HL-60/S4 (cell line): ENCODE measurements around the gene MYO7B.

Source experiments
- in situ Hi-C: fragments of 300-500 bp; cut with MboI; formaldehyde crosslinking; loops from 2 replicates; pipeline ENCODE4 v1.14.3; 2022; ENCODE audit warnings: low sequenced_read_pairs

Gene MYO7B

DNA sequence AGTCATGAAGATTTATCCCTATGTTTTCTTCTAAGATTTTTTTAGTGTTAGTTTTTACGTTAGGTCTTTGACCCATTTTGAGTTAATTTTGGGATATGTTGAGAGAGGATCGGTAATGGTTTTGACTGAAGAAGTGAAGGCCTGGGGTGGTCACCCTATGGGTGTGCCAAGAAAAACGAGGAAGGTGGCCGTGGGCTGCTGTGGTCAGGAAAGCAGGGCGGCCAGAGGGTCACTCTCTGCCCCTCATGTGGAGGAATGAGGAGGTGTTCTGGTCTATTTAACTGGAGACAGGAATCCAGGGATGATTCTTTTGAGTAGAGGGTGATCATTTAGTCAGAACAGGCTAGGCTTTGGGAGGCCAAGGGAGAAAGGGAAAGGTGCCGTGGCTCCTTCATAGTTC lies 50.7 kb downstream of the MYO7B start:
- in situ Hi-C loops: no loop called here

DNA sequence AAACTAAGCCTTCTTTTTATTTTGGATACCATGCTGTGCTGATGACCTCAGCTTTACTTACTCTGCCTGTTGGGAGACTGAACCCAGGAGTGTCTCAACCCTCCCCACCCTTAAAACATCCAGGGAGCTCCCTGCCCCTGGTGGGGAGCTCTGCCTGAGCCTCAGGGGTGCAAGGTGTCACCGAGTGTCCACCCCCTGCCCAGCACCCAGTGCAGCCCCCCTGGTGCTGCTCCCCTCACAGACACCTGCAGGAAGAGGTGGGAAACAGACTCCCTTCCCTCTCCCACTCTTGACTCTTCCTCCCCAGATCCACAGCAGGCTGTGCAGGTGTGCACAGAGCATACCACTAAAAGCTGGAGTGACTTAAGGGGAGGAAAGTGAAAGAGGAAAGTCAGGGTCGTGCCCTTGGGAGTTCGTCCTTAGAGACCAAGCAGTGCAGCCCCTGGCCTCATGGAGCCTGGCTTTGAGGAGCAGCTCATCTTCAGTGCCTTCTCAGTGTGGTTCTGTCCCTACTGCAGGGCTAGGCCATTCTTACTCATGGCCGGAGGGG lies 51.3 kb downstream of the MYO7B start:
- in situ Hi-C loops: no loop called here

DNA sequence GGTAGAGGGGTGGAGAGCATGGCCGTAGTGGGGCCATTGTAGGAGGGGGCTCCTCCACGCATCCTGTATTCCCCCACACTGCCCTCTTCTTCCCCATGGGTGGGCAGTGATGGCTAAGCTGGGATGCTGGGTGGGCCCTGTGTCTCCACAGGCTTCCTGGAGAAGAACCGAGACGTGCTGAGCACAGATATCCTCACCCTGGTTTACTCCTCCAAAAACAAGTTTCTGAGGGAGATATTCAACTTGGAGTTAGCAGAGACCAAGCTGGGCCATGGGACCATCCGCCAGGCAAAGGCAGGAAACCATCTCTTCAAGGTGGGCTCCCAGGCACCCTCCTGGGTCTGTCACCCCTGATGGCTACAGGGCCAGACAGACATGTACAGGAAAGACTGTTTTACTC lies 52.8 kb downstream of the MYO7B start:
- in situ Hi-C loops: no loop called here

DNA sequence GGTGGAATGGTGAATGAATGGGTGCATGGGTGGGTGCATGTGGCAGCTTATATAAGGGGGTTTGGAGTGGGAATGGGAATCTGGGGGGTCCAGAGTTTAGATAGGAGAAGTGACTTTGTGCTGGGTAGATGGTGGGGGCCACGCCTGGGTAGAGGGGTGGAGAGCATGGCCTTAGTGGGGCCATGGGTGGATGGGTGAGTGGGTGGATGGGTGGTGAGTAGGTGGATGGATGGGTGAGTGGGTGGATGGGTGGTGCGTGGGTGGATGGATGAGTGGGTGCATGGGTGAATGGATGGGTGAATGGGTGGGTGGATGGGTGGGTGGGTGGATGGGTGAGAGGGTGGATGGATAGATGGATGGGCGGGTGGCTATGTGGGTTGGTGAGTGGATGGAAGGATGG lies 53.9 kb downstream of the MYO7B start:
- in situ Hi-C loops: no loop called here

DNA sequence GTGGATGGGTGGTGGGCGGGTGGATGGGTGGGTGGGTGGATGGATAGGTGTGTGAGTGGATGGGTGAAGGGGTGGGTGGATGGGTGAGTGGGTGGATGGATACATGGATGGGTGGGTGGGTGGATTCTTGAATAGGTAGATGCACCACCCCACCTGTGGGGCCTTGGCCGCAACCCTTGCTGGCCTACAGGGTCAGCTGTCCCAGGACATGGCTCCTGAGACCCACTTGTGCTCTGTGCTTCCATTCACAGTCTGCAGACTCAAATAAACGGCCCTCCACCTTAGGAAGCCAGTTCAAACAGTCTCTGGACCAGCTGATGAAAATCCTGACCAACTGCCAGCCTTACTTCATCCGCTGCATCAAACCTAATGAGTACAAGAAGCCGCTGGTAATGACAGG lies 54.4 kb downstream of the MYO7B start:
- in situ Hi-C loops: no loop called here

DNA sequence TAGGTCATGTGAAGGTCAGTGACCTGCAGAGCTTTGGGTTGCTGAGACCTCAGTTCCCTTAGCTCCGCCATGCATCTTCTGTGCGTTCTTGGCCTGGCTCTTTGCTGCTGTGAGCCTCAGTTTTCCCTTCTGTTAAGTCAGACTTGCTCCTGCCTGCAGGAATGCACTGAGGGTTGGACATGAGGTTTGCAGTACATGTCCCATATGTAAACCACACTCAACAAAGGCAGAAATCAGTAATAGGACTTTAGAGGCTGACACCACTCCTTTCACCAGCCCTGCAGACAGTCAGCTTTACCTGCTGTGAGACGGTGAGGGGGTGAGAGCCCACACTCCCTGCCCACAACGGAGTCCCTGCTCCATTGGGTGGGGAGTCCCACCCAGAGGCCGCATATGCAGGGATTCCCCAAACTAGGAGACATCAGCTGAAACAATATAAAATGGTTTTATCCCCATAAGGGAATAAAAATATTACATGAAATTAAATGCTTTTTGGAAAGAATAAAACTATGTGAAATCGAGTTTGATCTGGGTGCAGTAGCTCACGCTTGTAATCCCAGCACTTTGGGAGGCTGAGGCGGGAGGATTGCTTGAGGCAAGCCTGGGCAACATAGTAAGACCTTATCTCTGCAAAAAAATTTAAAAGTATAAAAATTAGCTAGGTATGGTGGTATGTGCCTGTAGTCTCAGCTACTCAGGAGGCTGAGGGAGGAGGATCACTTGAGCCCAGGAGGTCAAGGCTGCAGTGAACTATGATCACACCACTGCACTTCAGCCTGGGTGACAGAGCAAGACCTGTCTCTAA lies 55.1 kb downstream of the MYO7B start:
- in situ Hi-C loops: no loop called here

DNA sequence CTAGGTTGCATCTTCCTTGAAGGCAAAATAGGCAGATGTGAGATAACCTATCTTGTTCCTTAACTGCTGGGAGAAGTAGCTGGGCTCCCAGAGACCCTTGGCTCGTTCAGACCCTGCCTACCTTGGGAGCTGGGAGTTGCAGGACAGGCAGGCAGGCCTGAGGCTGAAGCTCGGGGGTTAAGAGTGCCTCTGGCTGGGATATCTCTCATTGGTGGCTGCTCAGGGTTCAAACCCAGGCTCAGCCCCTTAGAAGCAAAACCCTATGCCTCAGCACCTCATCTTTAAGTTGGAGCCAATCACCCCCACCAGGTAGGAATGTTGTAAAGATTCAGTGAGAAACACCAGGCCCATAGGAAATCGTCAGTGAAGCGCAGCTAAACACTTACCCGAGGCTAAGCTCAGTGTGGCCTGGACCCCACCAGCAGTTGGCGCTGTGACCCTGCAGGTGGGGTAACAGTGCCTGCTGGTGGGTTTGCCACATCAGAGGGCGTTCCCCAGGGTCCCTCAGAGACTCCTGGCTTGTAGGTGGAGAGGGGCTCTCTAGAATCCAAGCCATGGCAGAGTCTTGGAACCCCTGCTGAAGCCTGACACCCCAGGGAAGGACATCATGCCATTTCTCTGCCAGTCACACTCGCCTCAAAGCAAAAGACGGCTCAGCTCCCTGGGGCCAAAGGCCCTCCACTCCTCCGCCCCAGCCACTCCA lies 55.9 kb downstream of the MYO7B start:
- in situ Hi-C loops: no loop called here

DNA sequence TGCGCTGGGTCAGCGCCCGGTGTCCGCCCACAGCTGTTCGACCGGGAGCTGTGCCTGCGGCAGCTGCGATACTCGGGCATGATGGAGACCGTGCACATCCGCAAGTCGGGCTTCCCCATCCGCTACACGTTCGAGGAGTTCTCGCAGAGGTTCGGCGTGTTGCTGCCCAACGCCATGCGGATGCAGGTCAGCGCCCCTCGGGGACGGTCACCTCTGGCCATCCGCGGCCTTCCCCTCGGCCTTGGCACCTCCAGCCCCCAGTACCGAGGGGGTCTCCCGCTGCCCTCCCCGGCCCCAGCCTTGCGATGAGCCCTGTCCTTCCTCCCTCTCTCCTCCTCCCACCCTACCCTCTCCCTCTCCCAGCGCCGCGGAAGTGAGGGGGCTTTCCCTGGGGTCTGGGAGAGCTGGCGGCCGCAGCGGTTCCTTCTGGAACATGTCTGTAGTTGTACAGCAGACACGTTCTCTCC lies 57.3 kb downstream of the MYO7B start:
- in situ Hi-C loops: no loop called here

DNA sequence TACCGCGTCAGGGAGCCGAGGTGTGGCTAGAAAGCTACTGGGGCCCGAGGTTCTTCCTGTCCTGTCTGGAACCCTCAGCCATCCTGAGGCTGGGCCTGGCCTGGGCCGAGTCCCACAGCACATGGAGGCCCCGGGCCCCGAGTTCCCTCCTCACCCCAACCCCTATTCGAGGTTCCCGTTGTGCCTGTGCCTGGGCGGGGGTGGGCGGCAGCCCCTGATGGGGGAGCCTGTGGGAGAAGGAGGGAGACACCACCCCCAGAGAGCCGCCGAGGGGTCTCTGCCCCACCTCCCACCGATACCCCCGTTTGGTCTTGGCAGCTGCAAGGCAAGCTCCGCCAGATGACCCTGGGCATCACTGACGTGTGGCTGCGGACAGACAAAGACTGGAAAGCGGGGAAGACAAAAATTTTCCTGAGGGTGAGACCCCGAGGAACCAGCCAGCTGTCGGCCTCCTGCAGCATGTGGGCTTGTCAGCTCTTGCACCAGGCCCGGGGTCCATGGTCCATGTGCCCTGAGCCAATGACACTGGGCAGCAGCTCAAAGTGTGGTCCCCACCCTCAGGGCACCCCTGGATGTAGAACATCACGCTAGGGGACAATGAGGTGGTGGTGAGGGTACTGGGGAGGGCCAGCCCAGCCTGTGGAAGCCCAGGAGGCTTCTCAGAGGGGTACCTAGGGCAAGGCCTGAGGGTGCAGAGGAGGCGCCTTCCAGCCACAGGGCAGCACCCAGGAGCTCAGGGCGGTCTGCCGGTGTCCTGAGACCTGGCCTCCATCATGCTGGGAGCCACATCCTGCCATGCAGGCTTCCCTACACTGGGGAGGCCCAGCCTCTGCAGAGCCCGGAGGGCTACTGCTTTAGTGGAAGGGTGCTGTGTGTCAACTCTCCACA lies 58.0 kb downstream of the MYO7B start:
- in situ Hi-C loops: no loop called here

DNA sequence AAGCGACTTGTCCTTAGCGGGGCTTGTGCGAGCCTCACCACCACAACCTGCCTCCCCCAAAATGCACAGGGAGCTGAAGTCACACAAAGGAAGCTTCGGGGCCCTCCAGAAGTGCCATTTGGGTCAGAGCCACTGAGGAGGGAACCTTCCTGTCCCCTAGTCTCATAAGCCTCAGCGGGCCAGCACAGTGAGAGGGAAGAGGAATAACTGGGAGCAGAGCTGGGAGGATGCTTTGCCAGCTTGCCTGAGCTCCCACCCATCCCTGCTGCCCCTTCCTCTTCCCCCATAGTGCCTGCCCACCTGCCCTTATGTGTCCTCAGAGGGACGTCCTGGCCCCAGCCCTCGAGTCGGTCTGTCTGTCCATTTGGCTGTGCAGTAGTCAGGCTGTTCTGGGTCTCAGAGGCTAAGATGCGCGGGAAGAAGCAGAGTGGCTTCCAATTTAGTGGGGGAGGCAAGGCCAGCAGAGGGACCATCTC lies 58.7 kb downstream of the MYO7B start:
- in situ Hi-C loops: no loop called here

DNA sequence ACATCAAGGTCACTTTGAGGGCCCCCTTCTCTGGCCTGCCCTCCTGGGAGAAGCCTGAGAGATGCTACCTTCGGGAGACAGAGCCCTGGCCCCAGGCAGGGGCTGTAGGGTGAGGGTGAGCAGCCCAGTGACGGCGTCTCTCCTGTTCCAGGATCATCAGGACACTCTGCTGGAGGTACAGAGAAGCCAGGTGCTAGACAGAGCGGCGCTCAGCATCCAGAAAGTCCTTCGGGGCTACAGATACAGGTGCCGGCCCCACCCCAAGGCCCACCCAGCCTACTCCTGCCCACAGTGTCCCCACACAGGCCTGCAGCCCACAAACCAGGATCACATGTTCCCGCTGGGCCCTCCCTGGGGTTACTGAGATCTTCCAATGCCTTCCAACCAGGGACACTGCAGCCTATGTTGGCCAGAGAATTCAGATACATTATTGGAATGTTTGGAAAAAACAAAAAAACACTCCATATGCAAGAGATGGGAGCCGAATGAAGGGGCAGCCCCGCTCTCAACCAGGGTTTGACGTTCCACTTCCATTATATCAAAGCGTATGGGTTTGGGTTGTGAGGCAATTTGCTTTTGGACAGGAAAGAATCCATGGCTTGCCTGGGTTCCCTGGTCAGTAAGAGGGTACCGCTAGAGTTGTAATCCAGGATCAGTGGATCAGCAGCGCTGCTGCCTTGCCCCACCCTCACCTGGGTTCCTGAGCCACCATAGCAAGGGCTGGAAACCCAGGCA lies 61.0 kb downstream of the MYO7B start:
- in situ Hi-C loops: no loop called here

DNA sequence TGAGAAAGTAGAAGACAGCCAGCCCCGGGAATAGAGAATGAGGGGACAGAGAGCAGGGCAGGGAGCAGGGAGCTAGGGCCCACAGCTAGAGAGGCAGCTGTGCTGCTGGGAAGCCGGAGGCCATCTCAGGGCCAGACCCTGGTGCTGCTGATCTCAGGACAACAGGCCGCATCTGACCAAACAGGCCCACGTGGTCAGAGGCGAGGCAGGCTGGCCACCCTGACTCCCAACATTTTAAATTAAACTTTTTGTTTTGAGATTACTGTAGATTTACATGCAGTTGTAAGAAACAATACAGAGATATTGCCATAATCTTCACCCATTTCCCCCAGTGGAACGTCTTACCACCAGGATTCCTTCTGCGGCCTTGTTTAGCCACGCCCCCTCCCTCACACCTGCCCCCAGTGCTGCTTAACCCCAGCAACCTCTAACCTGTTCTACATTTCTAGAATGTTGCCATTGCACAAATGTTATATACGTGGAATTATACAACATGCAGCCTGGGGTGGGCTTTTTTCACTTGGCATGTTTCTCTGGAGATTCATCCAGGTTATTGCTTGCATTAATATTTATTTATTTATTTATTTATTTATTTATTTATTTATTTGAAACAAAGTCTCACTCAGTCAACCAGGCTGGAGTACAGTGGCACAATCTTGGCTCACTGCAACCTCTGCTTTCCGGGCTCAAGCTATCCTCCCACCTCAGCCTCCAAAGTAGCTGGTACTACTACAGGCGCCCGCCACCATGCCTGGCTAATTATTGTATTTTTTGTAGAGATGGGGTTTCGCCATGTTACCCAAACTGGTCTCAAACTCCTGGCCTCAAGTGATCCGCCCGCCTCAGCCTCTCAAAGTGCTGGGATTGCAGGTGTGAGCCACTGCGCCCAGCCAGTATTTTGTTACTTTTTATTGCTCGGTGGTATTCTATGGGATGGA lies 61.8 kb downstream of the MYO7B start:
- in situ Hi-C loops: no loop called here

DNA sequence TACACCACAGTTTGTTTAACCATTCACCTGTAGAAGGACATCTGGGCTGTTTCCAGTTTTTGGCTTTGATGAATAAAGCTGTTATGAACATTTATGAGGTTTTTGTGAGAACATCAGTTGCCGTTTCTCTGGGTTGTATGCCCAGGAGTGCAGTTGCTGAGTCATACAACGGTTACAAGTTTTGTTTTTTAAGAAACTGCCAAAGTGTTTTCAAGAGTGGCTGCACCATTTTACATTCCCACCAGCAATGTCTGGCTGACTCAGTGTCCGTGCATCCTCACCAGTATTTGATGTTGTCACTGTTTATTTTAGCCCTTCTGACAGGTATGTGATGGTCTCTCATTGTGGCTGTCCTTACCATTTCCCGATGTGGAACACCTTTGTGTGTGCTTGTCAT lies 62.5 kb downstream of the MYO7B start:
- in situ Hi-C loops: no loop called here

DNA sequence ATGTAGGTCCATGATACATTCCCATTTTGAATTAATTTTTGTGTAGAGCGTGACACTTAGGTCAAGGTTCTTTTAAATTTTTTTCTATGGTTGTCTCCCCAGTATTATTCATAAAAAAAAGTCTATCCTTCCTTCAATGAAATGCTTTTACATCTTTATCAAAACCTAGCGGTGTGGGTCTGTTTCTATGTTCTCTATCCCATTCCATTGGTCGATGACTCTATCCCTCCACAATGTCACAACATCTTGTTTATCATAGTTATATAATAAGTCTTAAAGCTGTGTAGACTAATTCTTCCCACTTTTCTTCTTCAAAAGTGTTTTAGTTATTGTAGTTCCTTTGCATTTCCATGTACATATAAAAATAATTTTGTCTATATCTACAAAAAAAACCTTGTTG lies 63.2 kb downstream of the MYO7B start:
- in situ Hi-C loops: no loop called here

DNA sequence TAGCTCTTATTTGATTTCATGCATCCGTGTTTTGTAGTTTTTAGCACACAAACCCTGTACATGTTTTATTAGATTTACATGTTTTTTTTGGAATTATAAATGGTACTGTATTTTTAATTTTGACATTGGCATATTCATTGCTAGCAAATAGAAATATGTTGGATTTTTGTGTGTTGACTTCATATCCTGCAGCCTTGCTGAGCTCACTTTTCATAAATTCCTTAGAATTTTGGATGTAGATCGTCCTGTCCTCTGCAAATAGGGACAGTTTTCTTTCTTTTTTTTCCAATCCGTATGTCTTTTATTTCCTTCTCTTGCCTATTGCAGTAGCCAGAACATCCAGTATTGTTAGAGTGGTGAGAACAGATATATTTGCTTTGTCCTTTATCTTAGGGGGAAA lies 63.7 kb downstream of the MYO7B start:
- in situ Hi-C loops: no loop called here

DNA sequence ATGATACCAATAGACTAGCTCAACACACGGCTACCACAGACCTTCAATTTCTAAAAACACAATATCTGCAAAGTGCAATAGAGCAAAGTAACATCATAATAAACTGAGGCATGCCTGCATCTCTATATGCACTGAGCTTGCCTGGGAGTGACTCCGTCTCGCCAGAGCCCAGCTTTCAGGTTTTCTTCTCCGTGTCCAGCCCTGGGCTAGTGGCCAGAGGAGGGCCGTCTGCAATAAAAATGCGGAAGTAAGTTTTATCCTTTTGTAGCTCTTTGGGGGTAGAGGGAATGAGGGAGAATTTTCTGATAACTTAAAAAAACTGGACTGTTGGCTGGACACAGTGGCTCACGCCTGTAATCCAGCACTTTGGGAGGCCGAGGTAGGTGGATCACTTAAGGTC lies 69.5 kb downstream of the MYO7B start:
- in situ Hi-C loops: no loop called here

DNA sequence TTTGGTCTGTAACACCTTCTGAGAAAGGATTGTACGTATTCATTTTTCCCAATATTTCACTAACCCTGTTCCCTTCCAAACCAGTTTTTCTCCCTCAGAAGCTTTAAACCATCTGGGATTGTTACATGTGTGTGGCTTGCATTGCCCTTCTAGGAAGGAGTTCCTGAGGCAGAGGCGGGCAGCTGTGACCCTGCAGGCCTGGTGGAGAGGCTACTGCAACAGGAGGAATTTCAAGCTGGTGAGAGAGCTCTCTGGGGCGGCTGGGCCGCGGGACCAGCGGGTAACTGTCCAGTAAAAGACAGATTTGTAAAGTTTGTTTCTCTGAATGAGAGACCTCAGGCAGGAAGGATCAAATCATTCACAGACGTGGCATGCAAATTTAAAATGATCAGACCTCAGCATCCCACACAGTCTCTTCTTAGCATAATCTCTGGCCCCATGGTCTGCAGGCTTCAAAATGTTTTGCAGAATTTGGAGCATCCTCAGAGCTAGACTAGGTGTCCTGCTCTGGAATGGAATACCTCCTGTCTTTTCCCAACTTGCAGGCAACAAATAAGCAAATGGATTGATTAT lies 70.3 kb downstream of the MYO7B start:
- in situ Hi-C loops: no loop called here

DNA sequence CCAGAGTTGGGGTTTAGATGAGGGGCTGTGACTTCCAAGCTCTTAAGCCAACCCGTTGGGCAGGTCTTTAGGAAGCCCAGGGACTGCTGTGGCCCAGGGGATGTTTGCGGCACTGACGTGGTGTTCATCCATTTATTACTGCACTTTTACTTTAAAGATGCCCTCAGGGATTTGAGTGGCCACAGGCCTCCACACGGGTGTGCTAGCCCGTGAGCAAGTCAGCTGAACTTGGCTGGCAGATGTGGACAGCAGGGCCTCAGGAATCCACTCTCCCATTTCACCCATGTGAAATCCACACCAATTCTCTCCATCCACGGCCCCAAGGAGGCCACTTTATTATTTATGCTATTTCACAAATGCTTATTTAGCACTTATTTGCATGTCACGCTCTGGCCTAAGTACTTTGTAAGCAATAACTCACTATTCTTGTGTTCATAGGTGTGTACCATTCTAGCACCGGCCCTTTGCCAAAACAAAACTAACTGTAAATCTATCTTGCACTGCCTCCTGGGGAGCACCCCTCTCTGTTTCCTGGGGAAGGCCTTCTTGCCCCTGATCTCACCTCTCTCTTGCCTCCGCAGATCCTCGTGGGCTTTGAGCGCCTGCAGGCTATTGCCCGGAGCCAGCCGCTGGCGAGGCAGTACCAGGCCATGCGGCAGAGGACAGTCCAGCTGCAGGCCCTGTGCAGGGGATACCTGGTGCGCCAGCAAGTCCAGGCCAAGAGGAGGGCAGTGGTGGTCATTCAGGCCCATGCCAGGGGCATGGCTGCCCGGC lies 71.3 kb downstream of the MYO7B start:
- in situ Hi-C loops: no loop called here
